TTC549 (cell line): ENCODE results near the gene NDUFB7.
"Not testable (repeated sequence)": the region's sequence is repeated elsewhere in the genome, so short reads cannot be mapped to it uniquely, and the experiment has no call there.

ENCODE experiments used
- FAIRE-seq: peaks from 2 replicates; lab custom pipeline; 2012; peaks lifted over from hg19 to GRCh38; lab: Jason Lieb, UNC

NDUFB7 gene

GRCh38 chr19:14571695-14572490 is at the start of gene NDUFB7:
Gene NDUFB7 (minus strand): TSS chr19:14572066. CDS start chr19:14572000, 66 bp downstream.
- no peak for FAIRE-seq

- no peak for FAIRE-seq
Observed at GRCh38 chr19:14619404-14619803, 47.5 kb upstream of the NDUFB7 start.

GRCh38 chr19:14616407-14616806 is 44.5 kb upstream of the NDUFB7 start:
- FAIRE-seq, result no peak

- no peak for FAIRE-seq
Observed at GRCh38 chr19:14615623-14616022, 43.8 kb upstream of the NDUFB7 start.

- no peak for FAIRE-seq
Observed at GRCh38 chr19:14614099-14614412, 42.2 kb upstream of the NDUFB7 start.

- not testable (repeated sequence) for FAIRE-seq
Observed at GRCh38 chr19:14613399-14614098, 41.7 kb upstream of the NDUFB7 start.

- no peak for FAIRE-seq
Observed at GRCh38 chr19:14612657-14613056, 40.8 kb upstream of the NDUFB7 start.

GRCh38 chr19:14612242-14612641 is 40.4 kb upstream of the NDUFB7 start:
- FAIRE-seq, result not testable (repeated sequence)

GRCh38 chr19:14611051-14611450 is 39.2 kb upstream of the NDUFB7 start:
- FAIRE-seq, result no peak

- no peak for FAIRE-seq
Observed at GRCh38 chr19:14606627-14607026, 34.8 kb upstream of the NDUFB7 start.

GRCh38 chr19:14603990-14604387 is 32.1 kb upstream of the NDUFB7 start:
- no peak for FAIRE-seq

GRCh38 chr19:14599548-14600147 is 27.8 kb upstream of the NDUFB7 start:
- FAIRE-seq, result no peak

GRCh38 chr19:14595558-14595957 is 23.7 kb upstream of the NDUFB7 start:
- FAIRE-seq, result no peak

GRCh38 chr19:14589433-14589832 is 17.6 kb upstream of the NDUFB7 start:
- FAIRE-seq, result not testable (repeated sequence)

- FAIRE-seq, result not testable (repeated sequence)
Observed at GRCh38 chr19:14585187-14585586, 13.3 kb upstream of the NDUFB7 start.

GRCh38 chr19:14584372-14584771 is 12.5 kb upstream of the NDUFB7 start:
- not testable (repeated sequence) for FAIRE-seq

GRCh38 chr19:14582894-14583340 is 11.1 kb upstream of the NDUFB7 start, which contains the start of gene CLEC17A:
Gene CLEC17A (plus strand): TSS chr19:14583084. CDS start chr19:14583161, 77 bp downstream.
- no peak for FAIRE-seq

GRCh38 chr19:14580623-14581237 is 8.9 kb upstream of the NDUFB7 start:
- FAIRE-seq, result no peak

GRCh38 chr19:14577885-14578427 is 6.1 kb upstream of the NDUFB7 start:
- no peak for FAIRE-seq

- FAIRE-seq, result no peak
Observed at GRCh38 chr19:14577264-14577663, 5.4 kb upstream of the NDUFB7 start.

- FAIRE-seq, result no peak
Observed at GRCh38 chr19:14576363-14576762, 4.5 kb upstream of the NDUFB7 start.

GRCh38 chr19:14575428-14575980 is 3.6 kb upstream of the NDUFB7 start:
- no peak for FAIRE-seq
